Osteoblast (primary cell): ENCODE measurements around the gene MMD. TPM values are rescaled to one million over a fixed set of nuclear protein-coding genes. Genes with fewer than 3 reads are reported as not detected.
A peak's percentile ranks its signal among the peaks of the same experiment; 100 is the strongest.
"Not testable (repeated sequence)": the region's sequence is repeated elsewhere in the genome, so short reads cannot be mapped to it uniquely, and the experiment has no call there.

Experiments
- DNase-seq: peaks from one replicate; pipeline ENCODE4 v3.0.0; 2011; ENCODE audit warnings: low spot score, mixed read lengths; ENCODE audit not compliant: insufficient read length; ENCODE audit errors: missing footprints
- H2AFZ ChIP-seq: 2 replicates; pipeline ENCODE4 v1.6.0; 2011; ENCODE audit warnings: mild to moderate bottlenecking, low read length
- H3K27ac ChIP-seq: 2 replicates; pipeline ENCODE4 v1.5.1; 2011; ENCODE audit warnings: mild to moderate bottlenecking, low read depth, low read length, moderate library complexity
- H3K27me3 ChIP-seq: 2 replicates; pipeline ENCODE4 v1.6.0; 2012; ENCODE audit warnings: mild to moderate bottlenecking, control low read depth, inconsistent platforms, low read length, moderate library complexity; ENCODE audit not compliant: insufficient read depth
- H3K36me3 ChIP-seq: 2 replicates; pipeline ENCODE4 v1.5.1; 2011; ENCODE audit warnings: mild to moderate bottlenecking, low read length, control low read depth, moderate library complexity; ENCODE audit not compliant: insufficient read depth
- H3K4me1 ChIP-seq: 2 replicates; pipeline ENCODE4 v1.5.1; 2011; ENCODE audit warnings: mild to moderate bottlenecking, low read length, control low read depth, moderate library complexity; ENCODE audit not compliant: insufficient read depth
- H3K4me2 ChIP-seq: 2 replicates; pipeline ENCODE4 v1.6.0; 2011; ENCODE audit warnings: mild to moderate bottlenecking, low read length; ENCODE audit not compliant: insufficient read depth
- H3K4me3 ChIP-seq: fragments of 200-600 bp; sonication (generic); 3 replicates; pipeline ENCODE4 v1.5.1; 2012; ENCODE audit warnings: mild to moderate bottlenecking, low read length, inconsistent platforms; ENCODE audit not compliant: insufficient read depth
- H3K79me2 ChIP-seq: 2 replicates; pipeline ENCODE4 v1.6.0; 2012; ENCODE audit warnings: mild to moderate bottlenecking, low read length, control low read depth, inconsistent platforms; ENCODE audit not compliant: insufficient read depth
- H3K9me3 ChIP-seq: 2 replicates; pipeline ENCODE4 v1.5.1; 2011; ENCODE audit warnings: low read depth, low read length, control low read depth
- H4K20me1 ChIP-seq: 2 replicates; pipeline ENCODE4 v1.6.0; 2012; ENCODE audit warnings: mild to moderate bottlenecking, low read length, control low read depth; ENCODE audit not compliant: insufficient read depth
- CTCF ChIP-seq: IDR thresholded peaks from 2 replicates; pipeline ENCODE4 v1.5.1; 2011; ENCODE audit warnings: mild to moderate bottlenecking, low read depth, low read length, moderate library complexity; ENCODE audit errors: extremely low read depth
- total RNA-seq: library from RNA; depleted of rRNA; stranded (reverse); fragments of >200 nt; gene quantifications from 2 replicates; pipeline ENCODE4 v1.2.3, GENCODE V29; 2012

MMD gene
- total RNA-seq, 1 donor: 6.5 TPM

DNA sequence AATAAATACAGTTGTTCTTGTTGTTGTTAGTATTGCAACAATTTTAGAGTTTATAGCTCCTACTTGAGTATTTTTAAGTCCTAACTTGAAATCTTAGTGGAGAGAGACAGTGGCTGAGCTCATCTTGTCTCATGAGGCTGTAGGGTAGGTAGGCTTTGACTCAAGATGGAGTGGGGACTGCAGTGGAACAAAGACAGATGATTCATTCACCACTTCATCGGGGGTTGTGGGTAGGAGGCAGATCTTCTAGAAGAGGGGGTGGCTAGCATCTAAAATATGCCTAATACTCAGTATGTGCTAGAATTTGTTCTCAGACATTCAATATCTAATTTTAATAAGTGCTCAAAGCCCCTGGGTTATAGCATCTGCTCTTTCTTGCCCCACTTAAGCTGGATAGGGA lies 13.1 kb upstream of the MMD start:
- Histone ChIP-seq H4K20me1 (no peaks in the 10 kb centered on the region), H3K27ac (no peak overlapping the region), H3K4me1 (peaks cover 29% of the 10 kb centered on the region), H3K36me3 (no peaks in the 10 kb centered on the region), H3K9me3 (no peaks in the 10 kb centered on the region), H3K79me2 (no peaks in the 10 kb centered on the region), H3K4me2 (no peak overlapping the region), H2AFZ (no peak overlapping the region), H3K4me3 (no peak overlapping the region), H3K27me3 (no peaks in the 10 kb centered on the region)
- TF ChIP-seq CTCF: no peak
- DNase-seq: no peak

DNA sequence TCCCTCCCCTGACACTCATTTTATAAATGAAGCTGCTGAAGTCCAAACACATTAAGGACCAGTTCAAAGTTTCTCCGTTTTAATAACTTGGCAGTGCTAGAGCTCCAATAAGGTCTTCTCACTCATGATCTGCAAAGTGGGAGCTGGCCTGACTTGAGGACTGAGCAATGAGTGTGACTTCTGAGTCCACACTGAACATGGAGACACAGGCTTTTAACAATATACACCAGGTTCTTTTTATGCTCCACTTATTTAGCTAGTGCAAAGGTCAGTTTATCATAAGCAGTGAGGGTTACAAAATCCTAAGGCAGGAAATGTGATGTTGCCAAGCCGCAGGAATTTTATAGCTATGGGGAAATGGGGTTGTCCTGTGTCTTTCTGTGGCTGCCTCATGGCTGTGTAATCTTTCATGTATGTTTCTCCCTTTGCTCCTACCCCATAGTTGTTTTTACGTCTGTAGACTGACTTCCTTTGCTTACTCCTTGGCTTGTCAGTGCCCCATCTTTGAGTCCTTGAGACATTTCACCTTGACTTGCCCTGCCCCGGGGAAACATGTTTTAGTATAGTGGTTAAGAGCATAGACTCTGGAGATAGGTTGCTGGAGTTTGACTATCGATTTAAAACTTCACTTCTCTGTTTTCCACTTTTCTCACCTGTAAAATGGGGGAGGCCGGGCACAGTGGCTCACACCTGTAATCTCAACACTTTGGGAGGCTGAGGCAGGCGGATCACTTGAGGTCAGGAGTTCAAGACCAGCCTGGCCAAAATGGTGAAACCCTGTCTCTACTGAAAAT lies 12.2 kb upstream of the MMD start:
- Histone ChIP-seq H3K27me3 (no peaks in the 10 kb centered on the region), H3K9me3 (no peaks in the 10 kb centered on the region), H3K79me2 (no peaks in the 10 kb centered on the region), H3K4me2 (peak overlapping the region; percentile 64), H2AFZ (no peak overlapping the region), H3K4me1 (peaks cover 29% of the 10 kb centered on the region), H4K20me1 (no peaks in the 10 kb centered on the region), H3K36me3 (no peaks in the 10 kb centered on the region), H3K4me3 (peak overlapping the region; percentile 2), H3K27ac (peak overlapping the region; percentile 62)
- TF ChIP-seq CTCF: no peak
- peak; percentile 95 for DNase-seq

DNA sequence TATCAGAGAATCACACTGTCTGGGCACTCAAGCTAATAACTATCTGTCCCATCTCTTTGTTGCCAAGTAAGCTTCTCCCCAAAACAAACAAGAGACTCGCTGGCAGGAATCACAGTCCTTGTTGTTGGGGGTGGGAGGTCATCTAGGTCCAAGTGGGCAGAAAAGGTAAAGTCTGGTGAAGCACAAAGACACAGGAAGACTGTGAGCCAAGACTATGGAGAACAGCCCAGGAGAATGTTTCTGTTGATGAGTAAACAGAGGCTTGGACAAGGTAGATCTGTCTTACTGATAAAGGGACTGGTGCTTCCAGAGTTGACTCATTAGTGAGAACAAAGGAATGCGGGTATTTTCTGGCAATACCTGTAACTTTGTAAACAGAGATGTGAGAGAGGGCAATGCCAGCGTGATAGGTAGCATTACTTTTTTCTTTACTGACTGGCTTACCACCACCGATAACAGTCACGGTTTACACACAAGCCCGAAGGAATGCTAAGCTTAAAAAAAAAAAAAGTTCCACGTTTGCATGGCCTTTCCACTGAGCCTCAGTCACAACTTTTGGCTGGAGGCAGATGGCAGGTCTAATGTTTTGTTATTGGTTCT lies 11.5 kb upstream of the MMD start:
- Histone ChIP-seq H2AFZ (no peak overlapping the region), H3K27ac (peak overlapping the region; percentile 62), H3K27me3 (no peaks in the 10 kb centered on the region), H3K79me2 (no peaks in the 10 kb centered on the region), H3K4me2 (peak overlapping the region; percentile 64), H3K36me3 (no peaks in the 10 kb centered on the region), H3K9me3 (no peaks in the 10 kb centered on the region), H3K4me1 (peaks cover 29% of the 10 kb centered on the region), H3K4me3 (peak overlapping the region; percentile 2), H4K20me1 (no peaks in the 10 kb centered on the region)
- DNase-seq: peak; percentile 67
- TF ChIP-seq CTCF: no peak

DNA sequence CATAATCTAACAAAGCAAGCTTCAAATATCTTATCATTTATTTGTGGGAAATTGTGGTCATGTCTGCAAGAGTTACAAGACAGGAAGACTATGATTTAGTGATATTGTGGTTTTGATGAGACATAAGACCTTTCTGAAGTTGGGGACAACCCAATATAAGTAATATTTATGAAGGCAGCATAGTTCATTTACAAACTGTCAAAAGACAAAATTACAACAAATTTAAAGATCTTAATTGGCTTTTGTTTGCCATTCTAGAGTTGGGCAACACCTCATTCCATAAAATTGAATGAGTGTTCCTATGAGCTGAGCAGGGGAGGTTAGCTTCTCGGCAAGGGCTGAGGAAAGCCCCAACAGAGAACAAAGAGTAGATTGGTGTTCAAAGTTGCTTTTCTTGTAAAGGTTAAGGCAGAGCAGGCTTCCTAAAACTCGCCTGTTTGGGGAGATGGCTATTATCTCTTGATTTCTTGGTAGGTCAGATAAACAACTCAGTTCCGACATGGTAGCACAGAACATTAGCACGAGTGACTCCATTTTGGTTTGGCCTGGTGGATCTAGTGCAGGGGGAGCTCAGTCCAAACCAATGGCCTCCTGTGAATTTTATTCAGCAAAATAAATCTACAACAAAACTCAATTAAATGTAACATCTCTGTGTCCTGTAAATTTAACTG lies 10.9 kb upstream of the MMD start:
- H3K4me3 ChIP-seq: no peak overlapping the region
- no peaks in the 10 kb centered on the region for H3K79me2 ChIP-seq
- H3K4me1 ChIP-seq: peaks cover 29% of the 10 kb centered on the region
- H3K4me2 ChIP-seq: no peak overlapping the region
- H2AFZ ChIP-seq: no peak overlapping the region
- DNase-seq: no peak
- no peak for TF ChIP-seq CTCF
- H3K36me3 ChIP-seq: no peaks in the 10 kb centered on the region
- H3K9me3 ChIP-seq: no peaks in the 10 kb centered on the region
- no peaks in the 10 kb centered on the region for H4K20me1 ChIP-seq
- peak overlapping the region; percentile 62 for H3K27ac ChIP-seq
- H3K27me3 ChIP-seq: no peaks in the 10 kb centered on the region

DNA sequence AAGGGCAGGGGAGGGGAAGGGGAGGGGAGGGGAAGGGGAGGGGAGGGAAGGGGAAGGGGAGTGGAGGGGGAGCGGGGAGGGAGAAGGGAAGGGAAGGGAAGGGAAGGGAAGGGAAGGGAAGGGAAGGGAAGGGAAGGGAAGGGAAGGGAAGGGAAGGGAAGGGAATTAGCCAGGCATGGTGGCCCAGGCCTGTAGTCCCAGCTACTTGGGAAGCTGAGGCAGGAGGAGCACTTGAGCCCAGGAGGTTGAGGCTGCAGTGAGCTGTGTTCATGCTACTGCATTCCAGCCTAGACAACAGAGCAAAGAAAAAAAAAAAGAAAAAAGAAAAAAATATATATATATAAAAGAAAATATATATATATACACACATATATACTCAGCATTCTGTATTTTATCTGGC lies 10.3 kb upstream of the MMD start:
- not testable (repeated sequence) for H3K4me2 ChIP-seq, H3K27me3 ChIP-seq, H3K9me3 ChIP-seq, H3K27ac ChIP-seq, H2AFZ ChIP-seq, DNase-seq, H4K20me1 ChIP-seq, H3K79me2 ChIP-seq, H3K4me3 ChIP-seq, H3K36me3 ChIP-seq
- H3K4me1 ChIP-seq: peaks cover 34% of the 10 kb centered on the region
